Peyer's patch (tissue), 4 donors: ENCODE measurements around the gene DPP3. TPM values are rescaled to one million over a fixed set of nuclear protein-coding genes. Genes with fewer than 3 reads are reported as not detected.

ENCODE experiments used
- DNase-seq, 3 donors: peaks; one replicate each; pipeline ENCODE4 v3.0.0-alpha.2; 2017 to 2019
- H3K27ac ChIP-seq, 4 donors: fragments of 200-600 bp; sonication (generic); one replicate each; pipeline ENCODE4 v1.5.1; 2016 to 2019
- H3K27me3 ChIP-seq, 2 donors: fragments of 200-600 bp; sonication (generic); one replicate each; pipeline ENCODE4 v1.5.1; 2019
- H3K36me3 ChIP-seq, 3 donors: fragments of 200-600 bp; sonication (generic); one replicate each; pipeline ENCODE4 v1.5.1; 2016 to 2019
- H3K4me1 ChIP-seq, 4 donors: fragments of 200-600 bp; sonication (generic); one replicate each; pipeline ENCODE4 v1.5.1; 2016 to 2019
- H3K4me3 ChIP-seq, 4 donors: fragments of 200-600 bp; sonication (generic); 1 replicate in 3 of 4; 2 replicates in 1 of 4; pipeline ENCODE4 v1.5.1; 2016 to 2019; ENCODE audit warnings: mild to moderate bottlenecking in 1 of 4
- H3K9me3 ChIP-seq, 4 donors: fragments of 200-600 bp; sonication (generic); one replicate each; pipeline ENCODE4 v1.5.1; 2016 to 2019; ENCODE audit warnings: mild to moderate bottlenecking in 1 of 4
- CTCF ChIP-seq, 6 experiments: fragments of 450-650 bp in 4 of 6; fragments of 200-600 bp in 2 of 6; sonication (generic) in 1 of 6; IDR thresholded peaks; one replicate each; pipeline ENCODE4 v1.5.1; 2017 to 2019; ENCODE audit warnings: antibody characterized with exemption in 6 of 6, mild to moderate bottlenecking in 3 of 6, moderate library complexity in 1 of 6
- POLR2A ChIP-seq, 2 donors: fragments of 450-650 bp; IDR thresholded peaks; one replicate each; pipeline ENCODE4 v1.5.1; 2017; ENCODE audit warnings: antibody characterized with exemption in 2 of 2, mild to moderate bottlenecking in 2 of 2, moderate library complexity in 2 of 2
- total RNA-seq, 4 donors: library from RNA; depleted of rRNA; stranded (reverse); fragments of >200 nt; gene quantifications; one replicate each; pipeline ENCODE4 v1.1.0, GENCODE V29; 2016

DPP3 gene
- total RNA-seq, 4 donors from 2014 or later, result 58.3 to 66.8 (median 63.2) TPM

- DNase-seq, result no peak
- Histone ChIP-seq H3K27ac (no peak overlapping the region), H3K9me3 (no peaks in the 10 kb centered on the region), H3K27me3 (no peaks in the 10 kb centered on the region), H3K4me3 (no peak overlapping the region), H3K4me1 (no peaks in the 10 kb centered on the region), H3K36me3 (peaks cover 0 to 26% (median 0%) of the 10 kb centered on the region in 3 donors)
- TF ChIP-seq POLR2A (IDR thresholded peaks at IDR 0.05) (no peak), CTCF (IDR thresholded peaks at IDR 0.05) (no peak)
Measured at GRCh38 chr11:66529655-66530054, 49.4 kb downstream of the DPP3 start.

- no peaks in the 10 kb centered on the region for H3K27me3 ChIP-seq
- TF ChIP-seq POLR2A (IDR thresholded peaks at IDR 0.05) (no peak), CTCF (IDR thresholded peaks at IDR 0.05) (no peak)
- H3K27ac ChIP-seq, result no peak overlapping the region
- peaks cover 0 to 27% (median 0%) of the 10 kb centered on the region in 3 donors for H3K36me3 ChIP-seq
- H3K9me3 ChIP-seq, result no peaks in the 10 kb centered on the region
- no peak for DNase-seq
- H3K4me1 ChIP-seq, result no peaks in the 10 kb centered on the region
- H3K4me3 ChIP-seq, result no peak overlapping the region
Measured at GRCh38 chr11:66530927-66531709, 50.9 kb downstream of the DPP3 start.

DNA sequence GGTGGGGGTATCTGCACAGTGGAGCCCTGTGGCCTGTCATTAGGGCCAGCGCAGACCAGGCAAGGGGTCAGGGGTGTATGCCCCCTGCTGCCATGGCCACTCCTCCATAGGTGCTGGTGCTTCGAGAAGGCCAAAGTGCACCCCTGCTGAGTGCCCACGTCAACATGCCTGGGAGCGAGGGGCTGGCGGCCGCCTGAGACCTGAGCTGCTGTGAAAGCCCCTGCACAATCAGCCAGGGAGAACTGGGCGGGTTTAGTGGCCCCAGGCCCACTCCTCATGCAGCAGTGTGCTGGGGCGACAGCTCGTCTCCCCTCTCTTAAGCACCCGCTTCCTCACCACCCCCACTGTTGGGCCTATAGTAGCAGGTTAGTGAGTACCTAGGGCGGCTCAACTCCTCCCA is 51.6 kb downstream of the DPP3 start:
- Histone ChIP-seq H3K4me1 (no peaks in the 10 kb centered on the region), H3K4me3 (no peak overlapping the region), H3K9me3 (no peaks in the 10 kb centered on the region), H3K27me3 (no peaks in the 10 kb centered on the region), H3K27ac (no peak overlapping the region), H3K36me3 (peaks cover 0 to 29% (median 0%) of the 10 kb centered on the region in 3 donors)
- no peak for DNase-seq
- TF ChIP-seq CTCF (IDR thresholded peaks at IDR 0.05), result no peak
- TF ChIP-seq POLR2A (IDR thresholded peaks at IDR 0.05), result no peak

GRCh38 chr11:66532784-66533183 is 52.5 kb downstream of the DPP3 start:
- H3K27me3 ChIP-seq, result no peaks in the 10 kb centered on the region
- H3K36me3 ChIP-seq, result peaks cover 0 to 33% (median 0%) of the 10 kb centered on the region in 3 donors
- DNase-seq, result no peak
- no peaks in the 10 kb centered on the region for H3K4me1 ChIP-seq
- no peak overlapping the region for H3K4me3 ChIP-seq
- no peaks in the 10 kb centered on the region for H3K9me3 ChIP-seq
- TF ChIP-seq POLR2A (IDR thresholded peaks at IDR 0.05) (no peak), CTCF (IDR thresholded peaks at IDR 0.05) (no peak)
- H3K27ac ChIP-seq, result no peak overlapping the region

GRCh38 chr11:66539170-66539869 is 59.1 kb downstream of the DPP3 start:
- Histone ChIP-seq H3K9me3 (no peaks in the 10 kb centered on the region), H3K27ac (no peak overlapping the region), H3K27me3 (no peaks in the 10 kb centered on the region), H3K4me3 (no peak overlapping the region), H3K4me1 (peaks cover 0 to 12% (median 0%) of the 10 kb centered on the region in 4 donors), H3K36me3 (peaks cover 0 to 41% (median 0%) of the 10 kb centered on the region in 3 donors)
- DNase-seq, result no peak
- TF ChIP-seq POLR2A (IDR thresholded peaks at IDR 0.05) (no peak), CTCF (IDR thresholded peaks at IDR 0.05) (no peak)
